ENCODE data around the gene MINDY4.
A peak's percentile ranks its signal among the peaks of the same experiment; 100 is the strongest.

MINDY4 gene

GRCh38 chr7:30937416-30937815 is 166.2 kb downstream of the MINDY4 start:
- Histone ChIP-seq H3K4me1 (ENCODE audit: control insufficient read depth in 1 of 2, insufficient read depth in 1 of 2, low read depth in 1 of 2, low read length in 1 of 2) (no peaks in the 10 kb centered on the region), H3K27ac (no peak overlapping the region), H3K4me3 (ENCODE audit: low read depth in 1 of 2, low read length in 1 of 2) (no peak overlapping the region), H3K27me3 (peaks cover 60% of the 10 kb centered on the region), H3K36me3 (no peaks in the 10 kb centered on the region), H3K9me3 (no peaks in the 10 kb centered on the region)
- TF ChIP-seq CTCF (IDR thresholded peaks at IDR 0.05) = no peak

- Histone ChIP-seq H3K4me1 (ENCODE audit: control insufficient read depth in 1 of 2, insufficient read depth in 1 of 2, low read depth in 1 of 2, low read length in 1 of 2) (no peaks in the 10 kb centered on the region), H3K27me3 (peaks cover 71% of the 10 kb centered on the region), H3K27ac (no peak overlapping the region), H3K4me3 (ENCODE audit: low read depth in 1 of 2, low read length in 1 of 2) (no peak overlapping the region), H3K9me3 (no peaks in the 10 kb centered on the region), H3K36me3 (no peaks in the 10 kb centered on the region)
- peak; percentile 87 for TF ChIP-seq CTCF (IDR thresholded peaks at IDR 0.05)
These were observed 167.5 kb downstream of the MINDY4 start for GRCh38 chr7:30938435-30939316.

GRCh38 chr7:30941582-30942323 is 170.5 kb downstream of the MINDY4 start:
- Histone ChIP-seq H3K4me3 (ENCODE audit: low read depth in 1 of 2, low read length in 1 of 2) (no peak overlapping the region), H3K9me3 (no peaks in the 10 kb centered on the region), H3K4me1 (ENCODE audit: control insufficient read depth in 1 of 2, insufficient read depth in 1 of 2, low read depth in 1 of 2, low read length in 1 of 2) (no peaks in the 10 kb centered on the region), H3K27me3 (peaks cover 70% of the 10 kb centered on the region), H3K27ac (no peak overlapping the region), H3K36me3 (no peaks in the 10 kb centered on the region)
- TF ChIP-seq CTCF (IDR thresholded peaks at IDR 0.05) = no peak

All from neutrophil (primary cell).